SK-N-SH (cell line): ENCODE data around the gene SAMD1. TPM values are rescaled to one million over a fixed set of nuclear protein-coding genes. Genes with fewer than 3 reads are reported as not detected.

ENCODE experiments used
- CTCF ChIA-PET: fragments of 300-600, 350-600 bp; formaldehyde crosslinking; extraction: SDS; loops from one replicate; lab custom pipeline; 2021; lab: Yijun Ruan, JAX
- POLR2A ChIA-PET: fragments of 350-600 bp; sonication (Branson Sonifier 250); formaldehyde crosslinking; extraction: SDS; loops from one replicate; lab custom pipeline; 2020; ENCODE audit warnings: antibody characterized with exemption, inconsistent platforms; lab: Yijun Ruan, JAX
- DNase-seq: peaks from one replicate; pipeline ENCODE4 v3.0.0; 2012
- H2AFZ ChIP-seq: fragments of 200-600 bp; sonication (generic); 2 replicates; pipeline ENCODE4 v1.8.1; 2016; ENCODE audit warnings: antibody characterized with exemption, mild to moderate bottlenecking, low read depth
- H3F3A ChIP-seq: fragments of 200-600 bp; sonication (generic); replicated peaks from 2 replicates; pipeline ENCODE3; 2016; ENCODE audit warnings: antibody characterized with exemption, mild to moderate bottlenecking; ENCODE audit not compliant: insufficient read depth
- H3K27ac ChIP-seq, 2 experiments: fragments of 200-500 bp in 1 of 2; fragments of 200-600 bp in 1 of 2; sonication (Bioruptor generic) in 1 of 2; sonication (generic), shearing (Covaris generic) in 1 of 2; 2 replicates each; pipeline versions ENCODE4 v1.5.1 to v1.6.1; 2014 to 2016; ENCODE audit warnings: low read depth in 2 of 2, inconsistent platforms in 1 of 2, low read length in 1 of 2, mild to moderate bottlenecking in 1 of 2, mixed read lengths in 1 of 2
- H3K27me3 ChIP-seq: fragments of 200-600 bp; sonication (generic), shearing (Covaris generic); 2 replicates; pipeline ENCODE4 v1.6.1; 2016; ENCODE audit warnings: mixed run types; ENCODE audit not compliant: insufficient read depth
- H3K36me3 ChIP-seq, 2 experiments: fragments of 200-500 bp in 1 of 2; fragments of 200-600 bp in 1 of 2; sonication (Bioruptor generic) in 1 of 2; sonication (generic) in 1 of 2; replicated peaks in 1 of 2; 2 replicates each; pipeline versions ENCODE3 to v1.5.1; 2014 to 2016; ENCODE audit warnings: low read length in 1 of 2, mild to moderate bottlenecking in 1 of 2; ENCODE audit not compliant: insufficient read depth in 2 of 2, control insufficient read depth in 1 of 2
- H3K4me1 ChIP-seq, 2 experiments: fragments of 200-500 bp in 1 of 2; fragments of 200-600 bp in 1 of 2; sonication (Bioruptor generic) in 1 of 2; sonication (generic), shearing (Covaris generic) in 1 of 2; 2 replicates each; pipeline versions ENCODE4 v1.5.1 to v1.6.1; 2014 to 2016; ENCODE audit warnings: low read depth in 1 of 2, low read length in 1 of 2, mixed run types in 1 of 2; ENCODE audit not compliant: insufficient read depth in 2 of 2, control insufficient read depth in 1 of 2
- H3K4me2 ChIP-seq: fragments of 200-600 bp; sonication (generic), shearing (Covaris generic); 2 replicates; pipeline ENCODE4 v1.6.1; 2017; ENCODE audit warnings: mixed run types
- H3K4me3 ChIP-seq, 2 experiments: fragments of 200-500 bp in 1 of 2; fragments of 200-600 bp in 1 of 2; sonication (Bioruptor generic) in 1 of 2; sonication (generic), shearing (Covaris generic) in 1 of 2; 2 replicates each; pipeline versions ENCODE4 v1.5.1 to v1.8.1; 2014 to 2016; ENCODE audit warnings: low read depth in 2 of 2, inconsistent platforms in 1 of 2, low read length in 1 of 2, mild to moderate bottlenecking in 1 of 2, mixed read lengths in 1 of 2, moderate library complexity in 1 of 2
- H3K79me2 ChIP-seq: fragments of 200-600 bp; sonication (generic); 2 replicates; pipeline ENCODE4 v1.8.1; 2017; ENCODE audit warnings: mild to moderate bottlenecking; ENCODE audit not compliant: insufficient read depth
- H3K9ac ChIP-seq: fragments of 200-600 bp; sonication (generic); 2 replicates; pipeline ENCODE4 v1.6.1; 2017; ENCODE audit warnings: mixed run types
- H3K9me2 ChIP-seq: fragments of 200-600 bp; sonication (generic); 2 replicates; pipeline ENCODE4 v1.6.1; 2017; ENCODE audit warnings: mixed run types
- H3K9me3 ChIP-seq: fragments of 200-600 bp; sonication (generic); 2 replicates; pipeline ENCODE4 v1.6.1; 2017; ENCODE audit warnings: mixed run types, mild to moderate bottlenecking, moderate library complexity
- H4K20me1 ChIP-seq: fragments of 200-600 bp; sonication (generic); 2 replicates; pipeline ENCODE4 v1.6.1; 2017; ENCODE audit warnings: mild to moderate bottlenecking, mixed run types; ENCODE audit not compliant: insufficient read depth
- CHD2 ChIP-seq: fragments of 150-350 bp; IDR thresholded peaks from 2 replicates; pipeline ENCODE4 v1.6.1; 2018; ENCODE audit warnings: low read length; ENCODE audit not compliant: partially characterized antibody
- CTCF ChIP-seq: fragments of 200-600 bp; sonication (generic); IDR thresholded peaks from 2 replicates; pipeline ENCODE4 v1.6.1; 2017; ENCODE audit warnings: antibody characterized with exemption, mild to moderate bottlenecking, moderate library complexity
- ELF1 ChIP-seq: IDR thresholded peaks from 2 replicates; pipeline ENCODE4 v1.4.0; 2012
- FOSL2 ChIP-seq: IDR thresholded peaks from 2 replicates; pipeline ENCODE4 v1.4.0; 2012; ENCODE audit warnings: low read depth, mild to moderate bottlenecking, moderate library complexity, borderline replicate concordance
- FOXJ3 ChIP-seq: sonication (generic); formaldehyde crosslinking; IDR thresholded peaks from 2 replicates; pipeline ENCODE4 v1.5.1; 2020; ENCODE audit warnings: mild to moderate bottlenecking, missing genetic modification reagents
- GABPA ChIP-seq: IDR thresholded peaks from 2 replicates; pipeline ENCODE4 v1.4.0; 2012; ENCODE audit warnings: low read depth, mild to moderate bottlenecking
- MEF2A ChIP-seq: IDR thresholded peaks from 2 replicates; pipeline ENCODE4 v1.4.0; 2012; ENCODE audit warnings: low read depth, borderline replicate concordance
- MXI1 ChIP-seq: IDR thresholded peaks from 2 replicates; pipeline ENCODE4 v1.6.1; 2012; ENCODE audit warnings: mild to moderate bottlenecking, low read depth, low read length, improper control_type of control experiment
- NRF1 ChIP-seq: IDR thresholded peaks from 2 replicates; pipeline ENCODE4 v1.6.1; 2012; ENCODE audit warnings: low read depth, mild to moderate bottlenecking, low read length
- RAD21 ChIP-seq: IDR thresholded peaks from 2 replicates; pipeline ENCODE4 v1.6.1; 2012; ENCODE audit warnings: mild to moderate bottlenecking, low read length
- SIN3A ChIP-seq: IDR thresholded peaks from 2 replicates; pipeline ENCODE4 v1.6.1; 2012; ENCODE audit warnings: low read depth, mild to moderate bottlenecking, low read length, moderate library complexity, borderline replicate concordance
- SMC3 ChIP-seq: IDR thresholded peaks from 2 replicates; pipeline ENCODE4 v1.6.1; 2012; ENCODE audit warnings: low read depth, low read length, improper control_type of control experiment
- TAF1 ChIP-seq: IDR thresholded peaks from 2 replicates; pipeline ENCODE4 v1.6.1; 2012; ENCODE audit warnings: low read depth, mild to moderate bottlenecking, low read length, moderate library complexity, borderline replicate concordance
- TCF12 ChIP-seq: IDR thresholded peaks from 2 replicates; pipeline ENCODE4 v1.4.0; 2012
- TEAD4 ChIP-seq: IDR thresholded peaks from 2 replicates; pipeline ENCODE4 v1.4.0; 2012; ENCODE audit warnings: mild to moderate bottlenecking, borderline replicate concordance; ENCODE audit not compliant: insufficient read depth
- YY1 ChIP-seq: IDR thresholded peaks from 2 replicates; pipeline ENCODE4 v1.4.0; 2012; ENCODE audit warnings: low read depth, mild to moderate bottlenecking
- ZBTB33 ChIP-seq: IDR thresholded peaks from 2 replicates; pipeline ENCODE4 v1.4.0; 2012; ENCODE audit warnings: low read depth, borderline replicate concordance
- WGBS: methylation state at CpG from one replicate; pipeline ENCODE4 v1.1.6; 2017; ENCODE audit warnings: low lambda C conversion rate; 5-methylcytosine and 5-hydroxymethylcytosine counted together
- polyA plus RNA-seq, 3 experiments: library from polyadenylated mRNA; depleted of rRNA; stranded (reverse); fragments of >200 nt; gene quantifications; 2 replicates each; pipeline ENCODE4 v1.2.3, GENCODE V29; 2012
- TF ChIP-seq, protein P1 (sequence below): IDR thresholded peaks from 2 replicates; pipeline ENCODE4 v1.4.0; 2012; ENCODE audit warnings: low read depth

SAMD1 gene
- polyA plus RNA-seq, 1 of the 3 experiments (the other 2 are of a cell fraction) = 19.0 TPM

- Histone ChIP-seq H3K9me3 (peaks cover 8% of the 10 kb centered on the region; the same call in 1 of the 2 replicates), H3K4me2 (peak overlapping the region; percentile 71), H4K20me1 (peaks cover 4% of the 10 kb centered on the region; the same call in 1 of the 2 replicates), H3K4me1 (peaks cover 0 to 10% of the 10 kb centered on the region in 2 experiments; a peak in 1 of 4 replicates), H3K27ac (peak overlapping the region in 1 of 2 experiments; percentile 32; a peak in 2 of 4 replicates), H3K4me3 (peak overlapping the region; percentile 57 to 64), H3K79me2 (no peaks in the 10 kb centered on the region; the same call in 1 of the 2 replicates), H3K27me3 (no peaks in the 10 kb centered on the region), H3K9ac (no peak overlapping the region), H3F3A (peaks cover 20% of the 10 kb centered on the region), H3K36me3 (peaks cover 16 to 18% of the 10 kb centered on the region in 2 experiments), H2AFZ (no peak overlapping the region), H3K9me2 (no peaks in the 10 kb centered on the region)
- CTCF ChIA-PET = interaction anchor here (0.6 to 5.4 kb wide), 8 partner anchors 8 to 259 kb away, joined by 3 to 19 read pairs (median 8); partner anchors contain the start of genes ASF1B and MISP3
- peak; percentile 42 for DNase-seq
- TF ChIP-seq CHD2 (no peak), GABPA (no peak), MEF2A (no peak), YY1 (no peak), TAF1 (no peak), FOSL2 (no peak), TCF12 (no peak)
- WGBS = 35% methylated on average over 16 of the region's 16 CpGs
- POLR2A ChIA-PET = no interaction called here
Observed at GRCh38 chr19:14089412-14089661, 1.2 kb downstream of the SAMD1 start.

- CTCF ChIA-PET = interaction anchor here (0.6 to 5.4 kb wide), 8 partner anchors 8 to 259 kb away, joined by 3 to 19 read pairs (median 8); partner anchors contain the start of genes ASF1B and MISP3
- Histone ChIP-seq H3K4me2 (peak overlapping the region; percentile 71), H3K9me2 (no peaks in the 10 kb centered on the region)
Observed at GRCh38 chr19:14088634-14089411, 1.7 kb downstream of the SAMD1 start.

DNA sequence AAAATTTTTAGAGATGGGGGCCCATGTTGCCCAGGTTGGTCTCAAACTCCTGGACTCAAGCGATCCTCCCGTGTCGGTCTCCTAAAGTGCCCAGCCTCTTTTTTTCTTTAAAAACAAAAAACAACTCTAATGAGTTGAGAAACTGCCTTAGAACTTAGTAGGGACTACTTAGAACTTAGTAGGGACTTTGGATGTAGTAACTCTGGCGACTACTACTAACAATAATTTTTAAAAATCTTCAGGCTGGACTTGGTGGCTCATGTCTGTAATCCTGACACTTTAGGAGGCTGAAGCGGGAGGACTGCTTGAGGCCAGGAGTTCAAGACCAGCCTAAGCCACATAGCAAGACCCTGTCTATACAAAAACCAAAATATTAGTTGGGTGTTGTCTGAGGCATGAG, 4.5 kb downstream of the SAMD1 start:
- no peaks in the 10 kb centered on the region for H3K9me2 ChIP-seq
- peaks cover 9% of the 10 kb centered on the region; the same call in 1 of the 2 replicates for H3K79me2 ChIP-seq
- peaks cover 14 to 16% of the 10 kb centered on the region in 2 experiments for H3K36me3 ChIP-seq
- no peak overlapping the region for H3K4me2 ChIP-seq
- H3K9me3 ChIP-seq = no peaks in the 10 kb centered on the region
- H3K9ac ChIP-seq = no peak overlapping the region
- POLR2A ChIA-PET = no interaction called here
- H2AFZ ChIP-seq = no peak overlapping the region
- WGBS = 92% methylated on average over 5 of the region's 5 CpGs
- H3K27ac ChIP-seq = no peak overlapping the region
- H3F3A ChIP-seq = peaks cover 17% of the 10 kb centered on the region
- H3K27me3 ChIP-seq = no peaks in the 10 kb centered on the region
- peaks cover 4% of the 10 kb centered on the region; the same call in 1 of the 2 replicates for H4K20me1 ChIP-seq
- H3K4me3 ChIP-seq = no peak overlapping the region
- CTCF ChIA-PET = interaction anchor here (6.6 kb wide), 1 partner anchor 14 kb away, joined by 37 read pairs; the partner anchor contains the start of gene MISP3
- DNase-seq = no peak
- peaks cover 3 to 11% of the 10 kb centered on the region in 2 experiments; a peak in 2 of 4 replicates for H3K4me1 ChIP-seq
- TF ChIP-seq SMC3 (no peak), RAD21 (no peak), ZBTB33 (no peak), TAF1 (no peak), SIN3A (no peak), NRF1 (no peak), GABPA (no peak), TCF12 (no peak), MXI1 (no peak), CTCF (no peak), TEAD4 (no peak), FOXJ3 (no peak)
- TF ChIP-seq, protein P1, sequence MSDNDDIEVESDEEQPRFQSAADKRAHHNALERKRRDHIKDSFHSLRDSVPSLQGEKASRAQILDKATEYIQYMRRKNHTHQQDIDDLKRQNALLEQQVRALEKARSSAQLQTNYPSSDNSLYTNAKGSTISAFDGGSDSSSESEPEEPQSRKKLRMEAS = no peak

More at GRCh38 chr19:14088634-14089411, 1.7 kb downstream of the SAMD1 start:
- H3K4me3 ChIP-seq = peak overlapping the region; percentile 57 to 64
- no peaks in the 10 kb centered on the region for H3K27me3 ChIP-seq
- H3F3A ChIP-seq = peaks cover 21% of the 10 kb centered on the region
- H3K9me3 ChIP-seq = peaks cover 8% of the 10 kb centered on the region; the same call in 1 of the 2 replicates
- POLR2A ChIA-PET = no interaction called here
- no peak for TF ChIP-seq ELF1
- no peak for DNase-seq
- H3K36me3 ChIP-seq = peaks cover 16 to 18% of the 10 kb centered on the region in 2 experiments
- peaks cover 4% of the 10 kb centered on the region; the same call in 1 of the 2 replicates for H4K20me1 ChIP-seq
- WGBS = 89% methylated on average over 23 of the region's 30 CpGs
- no peak overlapping the region for H3K9ac ChIP-seq
- no peak overlapping the region for H3K27ac ChIP-seq
- H2AFZ ChIP-seq = no peak overlapping the region
- no peaks in the 10 kb centered on the region; the same call in 1 of the 2 replicates for H3K79me2 ChIP-seq
- H3K4me1 ChIP-seq = peaks cover 0 to 10% of the 10 kb centered on the region in 2 experiments; a peak in 1 of 4 replicates
